A673 (cell line): ENCODE measurements around the gene RPL38. TPM values are rescaled to one million over a fixed set of nuclear protein-coding genes. Genes with fewer than 3 reads are reported as not detected.
"Not testable (repeated sequence)": the region's sequence is repeated elsewhere in the genome, so short reads cannot be mapped to it uniquely, and the experiment has no call there.

Source experiments
- BruUV-seq: library from RNA; stranded (reverse); fragments of 400-500 nt; replicated peaks from 2 replicates; lab custom pipeline; 2021; lab: Mats Ljungman, UMichigan
- CTCF ChIA-PET: fragments of 300-600 bp; sonication (Branson Sonifier 250); formaldehyde crosslinking; loops from one replicate; lab custom pipeline; 2022; ENCODE audit warnings: antibody characterized with exemption; lab: Charles Lee
- POLR2A ChIA-PET: fragments of 300-600 bp; sonication (Branson Sonifier 250); formaldehyde crosslinking; loops from one replicate; lab custom pipeline; 2022; ENCODE audit warnings: antibody characterized with exemption; ENCODE audit not compliant: low non-redundant PET; lab: Charles Lee
- DNase-seq: peaks from one replicate; pipeline ENCODE4 v3.0.0-alpha.2; 2015; ENCODE audit warnings: low spot score
- H3K27ac ChIP-seq: fragments of 200-600 bp; sonication (generic); 2 replicates; pipeline ENCODE4 v1.5.1; 2016; ENCODE audit warnings: mixed run types, low read depth, mild to moderate bottlenecking, mixed read lengths, antibody characterized with exemption, low read length; ENCODE audit not compliant: poor library complexity, severe bottlenecking
- H3K27me3 ChIP-seq: fragments of 200-600 bp; sonication (generic); replicated peaks from 2 replicates; pipeline ENCODE4 v1.6.1; 2017; ENCODE audit warnings: mixed run types, low read depth, mild to moderate bottlenecking, mixed read lengths, antibody characterized with exemption, low read length; ENCODE audit not compliant: insufficient read depth, poor library complexity
- H3K36me3 ChIP-seq: fragments of 200-600 bp; sonication (generic); 2 replicates; pipeline ENCODE4 v1.6.1; 2016; ENCODE audit warnings: mixed run types, mild to moderate bottlenecking, mixed read lengths, antibody characterized with exemption, low read length; ENCODE audit not compliant: insufficient read depth, poor library complexity, severe bottlenecking
- H3K4me1 ChIP-seq: fragments of 200-600 bp; sonication (generic); 2 replicates; pipeline ENCODE4 v1.6.1; 2017; ENCODE audit warnings: mixed run types, mild to moderate bottlenecking, mixed read lengths, antibody characterized with exemption, low read length; ENCODE audit not compliant: insufficient read depth, poor library complexity, severe bottlenecking
- H3K4me3 ChIP-seq: fragments of 200-600 bp; sonication (generic); 2 replicates; pipeline ENCODE4 v1.5.1; 2016; ENCODE audit warnings: low read depth, mixed run types, mild to moderate bottlenecking, mixed read lengths, low read length; ENCODE audit not compliant: poor library complexity, severe bottlenecking
- H3K9me3 ChIP-seq: fragments of 200-600 bp; sonication (generic); 2 replicates; pipeline ENCODE4 v1.6.1; 2016; ENCODE audit warnings: mixed run types, low read depth, mild to moderate bottlenecking, mixed read lengths, antibody characterized with exemption, low read length; ENCODE audit not compliant: poor library complexity, severe bottlenecking
- EZH2 ChIP-seq: fragments of 200-600 bp; sonication (generic); IDR thresholded peaks from 2 replicates; pipeline ENCODE4 v1.6.1; 2017; ENCODE audit warnings: borderline replicate concordance, low read depth, mild to moderate bottlenecking, mixed read lengths, antibody characterized with exemption, low read length; ENCODE audit not compliant: poor library complexity, severe bottlenecking
- intact Hi-C: fragments of 100-400 bp; cut with micrococcal nuclease; formaldehyde crosslinking; loops from one replicate; pipeline ENCODE4 v1.10.0; 2022; ENCODE audit not compliant: unreplicated experiment
- total RNA-seq: library from RNA; stranded (reverse); gene quantifications from 2 replicates; pipeline ENCODE4 v1.2.3, GENCODE V29; 2021
- TF ChIP-seq, protein P1 (sequence below): fragments of 300-800, 200-600 bp; sonication (generic); conservative IDR thresholded peaks from 2 replicates; pipeline ENCODE4 v1.5.1; 2017; ENCODE audit warnings: low read depth, mild to moderate bottlenecking, antibody characterized with exemption, low read length, moderate library complexity, mixed read lengths

RPL38 gene
- total RNA-seq, 1 experiment from 2014 or later: 996 TPM

- no peaks in the 10 kb centered on the region for H3K36me3 ChIP-seq
- no peak for DNase-seq
- ChIA-PET CTCF (no interaction called here), POLR2A (no interaction called here)
- intact Hi-C loops: no loop called here
- H3K9me3 ChIP-seq: no peaks in the 10 kb centered on the region
- H3K27me3 ChIP-seq: no peaks in the 10 kb centered on the region
- no peaks in the 10 kb centered on the region for H3K4me1 ChIP-seq
- H3K27ac ChIP-seq: no peak overlapping the region
- no peak overlapping the region for H3K4me3 ChIP-seq
- BruUV-seq: no TSS peak
- TF ChIP-seq, protein P1, sequence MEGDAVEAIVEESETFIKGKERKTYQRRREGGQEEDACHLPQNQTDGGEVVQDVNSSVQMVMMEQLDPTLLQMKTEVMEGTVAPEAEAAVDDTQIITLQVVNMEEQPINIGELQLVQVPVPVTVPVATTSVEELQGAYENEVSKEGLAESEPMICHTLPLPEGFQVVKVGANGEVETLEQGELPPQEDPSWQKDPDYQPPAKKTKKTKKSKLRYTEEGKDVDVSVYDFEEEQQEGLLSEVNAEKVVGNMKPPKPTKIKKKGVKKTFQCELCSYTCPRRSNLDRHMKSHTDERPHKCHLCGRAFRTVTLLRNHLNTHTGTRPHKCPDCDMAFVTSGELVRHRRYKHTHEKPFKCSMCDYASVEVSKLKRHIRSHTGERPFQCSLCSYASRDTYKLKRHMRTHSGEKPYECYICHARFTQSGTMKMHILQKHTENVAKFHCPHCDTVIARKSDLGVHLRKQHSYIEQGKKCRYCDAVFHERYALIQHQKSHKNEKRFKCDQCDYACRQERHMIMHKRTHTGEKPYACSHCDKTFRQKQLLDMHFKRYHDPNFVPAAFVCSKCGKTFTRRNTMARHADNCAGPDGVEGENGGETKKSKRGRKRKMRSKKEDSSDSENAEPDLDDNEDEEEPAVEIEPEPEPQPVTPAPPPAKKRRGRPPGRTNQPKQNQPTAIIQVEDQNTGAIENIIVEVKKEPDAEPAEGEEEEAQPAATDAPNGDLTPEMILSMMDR: no peak
- TF ChIP-seq EZH2: no peak
These were observed 17.8 kb upstream of the RPL38 start for GRCh38 chr17:74185571-74186185.

DNA sequence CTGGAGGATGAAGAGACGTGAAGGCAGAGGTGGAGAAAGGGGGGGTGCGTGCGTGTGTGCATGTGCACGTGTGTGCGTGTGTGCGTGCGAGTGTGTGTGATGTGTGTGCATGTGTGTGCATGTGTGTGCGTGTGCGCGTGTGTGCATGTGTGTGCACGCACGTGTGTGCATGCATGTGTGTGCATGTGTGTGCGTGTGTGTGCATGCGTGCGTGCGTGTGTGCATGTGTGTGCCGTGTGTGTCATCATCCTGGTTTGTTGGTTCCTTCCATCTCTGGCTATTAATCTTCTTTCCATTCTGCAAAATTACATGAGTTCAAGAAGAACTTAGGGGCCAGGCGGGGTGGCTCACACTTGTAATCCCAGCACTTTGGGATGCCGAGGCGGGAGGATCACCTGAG, 17.0 kb upstream of the RPL38 start:
- Histone ChIP-seq H3K36me3 (no peaks in the 10 kb centered on the region), H3K4me3 (no peak overlapping the region), H3K4me1 (no peaks in the 10 kb centered on the region), H3K27me3 (no peaks in the 10 kb centered on the region), H3K27ac (no peak overlapping the region), H3K9me3 (no peaks in the 10 kb centered on the region)
- no peak for TF ChIP-seq EZH2
- TF ChIP-seq, protein P1: no peak
- no peak for DNase-seq
- POLR2A ChIA-PET: no interaction called here
- BruUV-seq: no TSS peak
- CTCF ChIA-PET: no interaction called here
- intact Hi-C loops: no loop called here

GRCh38 chr17:74187761-74188160, 15.7 kb upstream of the RPL38 start:
- TF ChIP-seq, protein P1: no peak
- Histone ChIP-seq H3K27ac (no peak overlapping the region), H3K27me3 (no peaks in the 10 kb centered on the region), H3K36me3 (no peaks in the 10 kb centered on the region), H3K4me3 (no peak overlapping the region), H3K4me1 (no peaks in the 10 kb centered on the region), H3K9me3 (no peaks in the 10 kb centered on the region)
- POLR2A ChIA-PET: no interaction called here
- CTCF ChIA-PET: no interaction called here
- no peak for DNase-seq
- no TSS peak for BruUV-seq
- intact Hi-C loops: no loop called here

DNA sequence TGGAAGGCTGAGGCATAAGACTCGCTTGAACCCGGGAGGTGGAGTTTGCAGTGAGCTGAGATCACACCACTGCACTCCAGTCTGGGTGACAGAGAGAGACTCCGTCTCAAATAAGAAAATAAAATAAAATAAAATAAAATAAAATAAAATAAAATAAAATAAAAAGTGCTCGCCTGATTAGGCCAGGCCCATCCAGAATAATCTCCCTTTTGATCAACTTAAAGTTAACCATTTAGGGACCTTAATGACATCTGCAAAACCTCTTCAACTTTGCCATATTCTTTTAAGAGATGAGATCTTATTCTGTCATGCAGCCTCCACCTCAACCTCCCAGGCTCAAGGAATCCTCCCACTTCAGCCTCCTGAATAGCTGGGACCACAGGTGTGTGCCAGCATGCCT, 14.8 kb upstream of the RPL38 start:
- POLR2A ChIA-PET, H3K27ac ChIP-seq, DNase-seq, H3K27me3 ChIP-seq, CTCF ChIA-PET, H3K9me3 ChIP-seq, H3K4me1 ChIP-seq, H3K36me3 ChIP-seq, BruUV-seq, H3K4me3 ChIP-seq, intact Hi-C loops: not testable (repeated sequence)
